Loucy (cell line): ENCODE measurements around the gene PABPC1L.

Experiments used
- H2AFZ ChIP-seq: fragments of 200-600 bp; sonication (generic); 2 replicates; pipeline ENCODE4 v1.6.0; 2016; ENCODE audit warnings: antibody characterized with exemption, mild to moderate bottlenecking, low read length, moderate library complexity
- H3F3A ChIP-seq: fragments of 200-600 bp; 2 replicates; pipeline ENCODE4 v1.6.0; 2016; ENCODE audit warnings: antibody characterized with exemption, low read depth, mild to moderate bottlenecking
- H3K27me3 ChIP-seq: fragments of 200-600 bp; sonication (generic); 2 replicates; pipeline ENCODE4 v1.6.1; 2014; ENCODE audit warnings: low read length, mild to moderate bottlenecking; ENCODE audit not compliant: insufficient read depth, poor library complexity, severe bottlenecking
- H3K36me3 ChIP-seq: fragments of 200-600 bp; sonication (generic); 2 replicates; pipeline ENCODE4 v1.6.1; 2016; ENCODE audit warnings: low read length; ENCODE audit not compliant: insufficient read depth
- H3K4me1 ChIP-seq: fragments of 200-600 bp; sonication (generic); 2 replicates; pipeline ENCODE4 v1.5.1; 2014; ENCODE audit warnings: low read length, mild to moderate bottlenecking; ENCODE audit not compliant: insufficient read depth, poor library complexity, severe bottlenecking
- H3K4me2 ChIP-seq: fragments of 200-600 bp; sonication (generic); 2 replicates; pipeline ENCODE4 v1.6.0; 2014; ENCODE audit warnings: antibody characterized with exemption, low read length, low read depth, mild to moderate bottlenecking; ENCODE audit not compliant: poor library complexity, severe bottlenecking
- H3K4me3 ChIP-seq: fragments of 200-600 bp; sonication (generic); 2 replicates; pipeline ENCODE4 v1.5.1; 2014; ENCODE audit warnings: low read length, mild to moderate bottlenecking, mixed read lengths; ENCODE audit not compliant: poor library complexity, severe bottlenecking
- H3K79me2 ChIP-seq: fragments of 200-600 bp; sonication (generic); 2 replicates; pipeline ENCODE4 v1.6.1; 2014; ENCODE audit warnings: low read length; ENCODE audit not compliant: insufficient read depth
- H3K9ac ChIP-seq: fragments of 200-600 bp; sonication (generic); 2 replicates; pipeline ENCODE4 v1.6.0; 2014; ENCODE audit warnings: mild to moderate bottlenecking, low read depth, low read length, moderate library complexity; ENCODE audit not compliant: poor library complexity, severe bottlenecking
- H3K9me2 ChIP-seq: fragments of 200-600 bp; sonication (generic); replicated peaks from 2 replicates; pipeline ENCODE4 v1.6.1; 2016; ENCODE audit warnings: low read depth, low read length, mixed read lengths
- H3K9me3 ChIP-seq: fragments of 200-600 bp; sonication (generic); 2 replicates; pipeline ENCODE4 v1.6.1; 2014; ENCODE audit warnings: mild to moderate bottlenecking, antibody characterized with exemption, low read length, low read depth; ENCODE audit not compliant: insufficient read depth
- H4K20me1 ChIP-seq: fragments of 200-600 bp; sonication (generic); 2 replicates; pipeline ENCODE4 v1.6.0; 2014; ENCODE audit warnings: antibody characterized with exemption, low read length, mild to moderate bottlenecking; ENCODE audit not compliant: insufficient read depth, poor library complexity, severe bottlenecking
- CTCF ChIP-seq: fragments of 200-600 bp; sonication (generic); conservative IDR thresholded peaks from 2 replicates; pipeline ENCODE4 v1.5.1; 2014; ENCODE audit warnings: mild to moderate bottlenecking, antibody characterized with exemption, low read length
- EZH2phosphoT487 ChIP-seq: fragments of 200-600 bp; IDR thresholded peaks from 2 replicates; pipeline ENCODE4 v1.6.1; 2018; ENCODE audit warnings: antibody characterized with exemption, mild to moderate bottlenecking, moderate library complexity, borderline replicate concordance

Gene PABPC1L

GRCh38 chr20:44886266-44886651 is 23.6 kb upstream of the PABPC1L start:
- H3K4me2 ChIP-seq, result peak overlapping the region; percentile 92
- H3K9ac ChIP-seq, result peak overlapping the region; percentile 96
- H3F3A ChIP-seq, result no peaks in the 10 kb centered on the region
- no peaks in the 10 kb centered on the region for H3K36me3 ChIP-seq
- H3K79me2 ChIP-seq, result peaks cover 57% of the 10 kb centered on the region
- no peak for TF ChIP-seq CTCF
- peak overlapping the region; percentile 81 for H3K4me3 ChIP-seq
- no peak overlapping the region; the same call in 1 of the 2 replicates for H2AFZ ChIP-seq
- peaks cover 52% of the 10 kb centered on the region for H4K20me1 ChIP-seq
- H3K4me1 ChIP-seq, result peaks cover 44% of the 10 kb centered on the region
- H3K9me3 ChIP-seq, result no peaks in the 10 kb centered on the region
- H3K9me2 ChIP-seq, result no peaks in the 10 kb centered on the region
- no peaks in the 10 kb centered on the region for H3K27me3 ChIP-seq

- Histone ChIP-seq H3K9ac (peak overlapping the region; percentile 96), H3K79me2 (peaks cover 63% of the 10 kb centered on the region), H3K27me3 (no peaks in the 10 kb centered on the region), H3K9me2 (no peaks in the 10 kb centered on the region), H2AFZ (no peak overlapping the region), H3K4me2 (peak overlapping the region; percentile 92), H3K9me3 (no peaks in the 10 kb centered on the region), H3K4me1 (peaks cover 49% of the 10 kb centered on the region), H4K20me1 (peaks cover 58% of the 10 kb centered on the region), H3F3A (no peaks in the 10 kb centered on the region), H3K36me3 (no peaks in the 10 kb centered on the region), H3K4me3 (peak overlapping the region; percentile 81)
- TF ChIP-seq CTCF (no peak), EZH2phosphoT487 (no peak)
Measured at GRCh38 chr20:44886828-44887227, 23.0 kb upstream of the PABPC1L start.

DNA sequence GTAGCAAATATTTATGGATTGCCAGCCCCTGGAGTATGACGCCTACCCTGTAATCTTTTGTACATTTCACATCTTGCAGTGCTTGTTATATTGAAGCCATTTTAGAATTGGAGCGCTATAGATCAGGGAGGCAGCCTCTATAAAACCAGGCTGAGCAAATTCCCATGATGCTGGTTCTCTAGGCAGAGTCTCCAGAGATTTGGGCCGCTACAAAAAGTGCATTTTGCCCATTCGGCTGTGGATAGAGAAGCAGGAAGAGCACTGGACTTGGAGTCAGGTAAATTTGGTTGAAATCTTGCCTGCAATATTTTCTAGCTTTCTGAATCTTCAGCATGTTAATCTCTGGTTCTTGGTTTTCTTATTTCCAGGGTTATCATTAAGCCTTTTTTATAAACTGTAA is 22.4 kb upstream of the PABPC1L start:
- peak overlapping the region; percentile 81 for H3K4me3 ChIP-seq
- peak overlapping the region; percentile 96 for H3K9ac ChIP-seq
- H3K4me2 ChIP-seq, result peak overlapping the region; percentile 92
- H3K36me3 ChIP-seq, result peaks cover 5% of the 10 kb centered on the region; the same call in 1 of the 2 replicates
- H2AFZ ChIP-seq, result no peak overlapping the region
- H3K27me3 ChIP-seq, result no peaks in the 10 kb centered on the region
- H3K9me2 ChIP-seq, result no peaks in the 10 kb centered on the region
- TF ChIP-seq EZH2phosphoT487 (no peak), CTCF (no peak)
- H4K20me1 ChIP-seq, result peaks cover 64% of the 10 kb centered on the region
- no peaks in the 10 kb centered on the region for H3F3A ChIP-seq
- H3K79me2 ChIP-seq, result peaks cover 69% of the 10 kb centered on the region
- peaks cover 55% of the 10 kb centered on the region for H3K4me1 ChIP-seq
- H3K9me3 ChIP-seq, result no peaks in the 10 kb centered on the region
